ENCODE data around the gene KCNIP3. TPM values are rescaled to one million over a fixed set of nuclear protein-coding genes. Genes with fewer than 3 reads are reported as not detected.
"Not testable (repeated sequence)": the region's sequence is repeated elsewhere in the genome, so short reads cannot be mapped to it uniquely, and the experiment has no call there.

The KCNIP3 gene
- total RNA-seq, 1 donor from 2014 or later = 8.7 TPM

DNA sequence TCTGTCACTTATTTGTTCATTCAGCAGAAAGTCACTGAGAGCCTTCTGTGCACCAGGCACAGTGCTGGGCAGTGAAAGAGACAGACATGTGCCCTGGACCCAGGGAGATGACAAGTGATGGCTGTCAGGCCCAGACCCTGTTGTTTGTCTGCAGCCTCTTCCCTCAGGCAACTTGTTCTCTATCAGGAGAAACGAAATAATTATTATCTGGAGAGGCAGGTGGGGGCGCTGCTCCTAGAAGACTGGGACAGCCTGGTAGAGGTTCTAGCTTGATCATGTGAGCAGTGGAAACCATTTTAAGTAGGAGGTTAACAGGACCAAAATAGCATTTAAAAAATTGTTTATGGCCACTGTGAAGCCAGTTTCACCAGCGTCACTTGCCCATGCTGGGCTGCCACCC lies 107.5 kb downstream of the KCNIP3 start:
- DNase-seq (ENCODE audit: missing footprints); ATAC-seq: not testable (repeated sequence)
- intact Hi-C loops (cut with DNase I) = loop anchor here (5.0 kb wide), 1 partner anchor 237 kb away; the partner anchor contains the start of gene ZNF2

GRCh38 chr2:95411239-95411638 lies 114.1 kb downstream of the KCNIP3 start:
- intact Hi-C loops (cut with DNase I) = loop anchor here (5.0 kb wide), 1 partner anchor 316 kb away; no protein-coding TSS in a partner anchor
- not testable (repeated sequence) for ATAC-seq; DNase-seq (ENCODE audit: missing footprints)

GRCh38 chr2:95414015-95414594 lies 117.0 kb downstream of the KCNIP3 start:
- ATAC-seq = peak; percentile 94
- intact Hi-C loops (cut with DNase I) = loop anchor here (5.0 kb wide), 1 partner anchor 313 kb away; no protein-coding TSS in a partner anchor
- DNase-seq (ENCODE audit: missing footprints) = peak; percentile 85

DNA sequence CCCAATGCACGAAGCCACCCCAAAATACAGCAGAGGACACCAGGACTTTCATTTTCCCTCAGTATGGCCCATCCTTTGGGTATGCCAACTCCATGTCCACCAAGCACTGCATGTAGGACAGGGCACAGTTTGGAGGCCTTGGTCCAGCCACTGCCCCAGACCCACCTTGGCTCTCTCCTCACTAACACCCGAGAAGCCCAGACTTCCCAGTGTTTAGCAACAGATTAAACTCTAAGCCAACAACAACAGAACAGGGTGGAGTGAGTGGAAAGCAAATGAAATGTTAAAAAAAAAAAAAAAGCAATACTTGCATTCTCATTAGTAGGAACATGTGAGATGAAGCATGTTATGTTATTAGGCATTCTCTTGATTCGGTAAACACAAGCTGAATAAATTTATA lies 118.0 kb downstream of the KCNIP3 start:
- ATAC-seq = peak; percentile 33
- DNase-seq (ENCODE audit: missing footprints); intact Hi-C loops (cut with DNase I): not testable (repeated sequence)

DNA sequence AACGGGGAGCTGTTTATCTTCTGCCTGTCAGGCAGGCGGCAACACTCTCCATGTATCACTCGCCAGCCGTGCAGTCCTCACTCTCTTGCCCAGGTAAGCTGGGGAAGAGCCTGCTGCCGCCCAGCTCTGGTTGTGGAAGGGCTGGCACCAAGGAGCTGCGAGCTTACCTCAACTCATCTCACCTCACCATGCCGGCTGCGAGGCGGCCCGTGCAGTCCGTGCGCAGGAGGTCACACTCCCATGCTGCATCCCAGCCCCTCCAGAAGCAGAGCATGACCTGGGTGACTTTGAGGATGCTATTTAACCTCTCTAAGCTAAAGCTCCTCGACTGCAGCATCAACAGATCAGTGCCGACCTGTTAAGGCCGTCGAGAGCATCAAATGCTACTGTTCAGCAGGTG lies 118.4 kb downstream of the KCNIP3 start:
- DNase-seq (ENCODE audit: missing footprints); intact Hi-C loops (cut with DNase I); ATAC-seq: not testable (repeated sequence)

DNA sequence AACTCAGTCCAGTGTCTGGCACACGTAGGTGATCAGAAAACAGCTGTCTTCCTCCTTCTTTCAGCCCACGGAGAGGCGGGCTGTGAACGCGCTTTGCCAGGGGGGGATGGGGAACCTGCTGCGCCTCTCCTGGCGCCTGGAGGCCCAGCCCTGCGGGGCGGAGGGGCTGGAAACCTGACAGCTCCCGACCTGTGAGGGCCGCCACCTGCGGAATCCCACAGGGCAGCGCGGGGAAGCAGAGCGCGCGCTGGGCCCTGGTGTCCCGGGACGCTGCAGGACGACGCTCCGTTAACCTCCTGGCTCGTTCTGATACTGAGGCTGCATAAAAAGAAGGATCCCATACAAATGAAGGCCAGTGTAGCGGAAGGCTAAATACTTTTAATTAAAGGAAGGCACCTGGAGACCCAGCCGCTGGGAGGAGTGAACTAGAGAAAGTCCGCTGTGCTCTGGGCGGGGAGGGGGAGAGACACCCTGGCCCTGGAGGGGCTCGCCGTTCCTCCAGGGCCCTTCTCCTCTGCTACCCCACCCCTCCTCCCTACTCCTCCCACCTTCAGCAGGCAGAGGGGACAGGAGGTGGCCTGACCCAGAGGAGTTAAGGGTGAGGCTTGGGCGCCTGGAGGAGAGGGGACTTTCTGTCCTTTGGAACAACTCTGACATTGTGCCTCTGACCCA lies 130.2 kb downstream of the KCNIP3 start:
- DNase-seq (ENCODE audit: missing footprints); intact Hi-C loops (cut with DNase I); ATAC-seq: not testable (repeated sequence)

GRCh38 chr2:95429748-95430467 lies 132.8 kb downstream of the KCNIP3 start:
- ATAC-seq = peak; percentile 72
- intact Hi-C loops (cut with DNase I); DNase-seq (ENCODE audit: missing footprints): not testable (repeated sequence)

GRCh38 chr2:95433373-95433772 lies 136.2 kb downstream of the KCNIP3 start:
- not testable (repeated sequence) for ATAC-seq

GRCh38 chr2:95433973-95434372 lies 136.8 kb downstream of the KCNIP3 start:
- DNase-seq (ENCODE audit: missing footprints); intact Hi-C loops (cut with DNase I); ATAC-seq: not testable (repeated sequence)

More at GRCh38 chr2:95433373-95433772, 136.2 kb downstream of the KCNIP3 start:
- intact Hi-C loops (cut with DNase I); DNase-seq (ENCODE audit: missing footprints): not testable (repeated sequence)

- intact Hi-C loops (cut with DNase I); DNase-seq (ENCODE audit: missing footprints): not testable (repeated sequence)
- ATAC-seq = peak; percentile 84
Measured at GRCh38 chr2:95434507-95435076, 137.4 kb downstream of the KCNIP3 start.

- intact Hi-C loops (cut with DNase I); DNase-seq (ENCODE audit: missing footprints): not testable (repeated sequence)
- peak; percentile 58 for ATAC-seq
Measured at GRCh38 chr2:95435162-95435871, 138.2 kb downstream of the KCNIP3 start.

Other genes with a start within 250 kb of the KCNIP3 start
- gene MRPS5, start 175.5 kb upstream of the KCNIP3 start, total RNA-seq = 77.2 TPM
- 15.3 TPM for gene ZNF514, start 137.5 kb upstream of the KCNIP3 start, total RNA-seq
- 4.3 TPM for gene ZNF2, start 131.5 kb upstream of the KCNIP3 start, total RNA-seq
- 2.5 TPM for gene ZNF892, start 89.8 kb upstream of the KCNIP3 start, total RNA-seq
- 0.32 TPM for gene PROM2, start 22.9 kb upstream of the KCNIP3 start, total RNA-seq
- gene FAHD2A, start 105.4 kb downstream of the KCNIP3 start, total RNA-seq = 41.6 TPM
- not detected for gene TRIM43B, start 187.4 kb downstream of the KCNIP3 start, total RNA-seq

All from Right ventricle myocardium inferior (tissue), 1 donor.